GM11168 (cell line): ENCODE data around the gene GPC4.
"Not testable (repeated sequence)": the region's sequence is repeated elsewhere in the genome, so short reads cannot be mapped to it uniquely, and the experiment has no call there.

ENCODE experiments used
- in situ Hi-C: fragments of 300-500 bp; cut with MboI; formaldehyde crosslinking; loops from one replicate; pipeline ENCODE4 v1.12.0; 2022; ENCODE audit warnings: low sequenced_read_pairs; ENCODE audit not compliant: unreplicated experiment

The GPC4 gene

GRCh38 chrX:133373386-133374079 is 41.8 kb downstream of the GPC4 start:
- in situ Hi-C loops = no loop called here

GRCh38 chrX:133370696-133371275 is 44.5 kb downstream of the GPC4 start:
- in situ Hi-C loops = no loop called here

GRCh38 chrX:133369065-133369464 is 46.2 kb downstream of the GPC4 start:
- in situ Hi-C loops = no loop called here

- in situ Hi-C loops = no loop called here
Observed at GRCh38 chrX:133366735-133367134, 48.6 kb downstream of the GPC4 start.

- in situ Hi-C loops = no loop called here
Observed at GRCh38 chrX:133365871-133366611, 49.2 kb downstream of the GPC4 start.

- in situ Hi-C loops = no loop called here
Observed at GRCh38 chrX:133364865-133365264, 50.4 kb downstream of the GPC4 start.

GRCh38 chrX:133364196-133364595 is 51.1 kb downstream of the GPC4 start:
- in situ Hi-C loops = no loop called here

GRCh38 chrX:133362538-133362937 is 52.8 kb downstream of the GPC4 start:
- in situ Hi-C loops = no loop called here

- in situ Hi-C loops = no loop called here
Observed at GRCh38 chrX:133359466-133359865, 55.8 kb downstream of the GPC4 start.

- in situ Hi-C loops = no loop called here
Observed at GRCh38 chrX:133353233-133353632, 62.1 kb downstream of the GPC4 start.

GRCh38 chrX:133350751-133351150 is 64.5 kb downstream of the GPC4 start:
- in situ Hi-C loops = no loop called here

- in situ Hi-C loops = no loop called here
Observed at GRCh38 chrX:133346026-133346425, 69.3 kb downstream of the GPC4 start.

GRCh38 chrX:133339566-133339965 is 75.7 kb downstream of the GPC4 start:
- in situ Hi-C loops = no loop called here

- in situ Hi-C loops = no loop called here
Observed at GRCh38 chrX:133337250-133337649, 78.0 kb downstream of the GPC4 start.

GRCh38 chrX:133335027-133335426 is 80.3 kb downstream of the GPC4 start:
- in situ Hi-C loops = no loop called here

- in situ Hi-C loops = no loop called here
Observed at GRCh38 chrX:133333154-133333750, 82.0 kb downstream of the GPC4 start.

GRCh38 chrX:133332737-133333136 is 82.6 kb downstream of the GPC4 start:
- in situ Hi-C loops = no loop called here

- in situ Hi-C loops = no loop called here
Observed at GRCh38 chrX:133330956-133331355, 84.3 kb downstream of the GPC4 start.

GRCh38 chrX:133325422-133325821 is 89.9 kb downstream of the GPC4 start:
- in situ Hi-C loops = no loop called here

- in situ Hi-C loops = no loop called here
Observed at GRCh38 chrX:133323431-133323830, 91.9 kb downstream of the GPC4 start.

- in situ Hi-C loops = not testable (repeated sequence)
Observed at GRCh38 chrX:133322269-133322668, 93.0 kb downstream of the GPC4 start.
